ELR (cell line): Measurements from ENCODE around the gene VEGFD.

Source experiments
- DNase-seq: peaks from one replicate; pipeline ENCODE4 v3.0.0-alpha.2; 2015; ENCODE audit warnings: low read depth

Gene VEGFD

GRCh38 chrX:15384304-15384703 is at the start of gene VEGFD:
Gene VEGFD, minus strand, starts transcription at chrX:15384413. Its CDS starts 467 bp downstream, at chrX:15383946.
- DNase-seq = no peak

DNA sequence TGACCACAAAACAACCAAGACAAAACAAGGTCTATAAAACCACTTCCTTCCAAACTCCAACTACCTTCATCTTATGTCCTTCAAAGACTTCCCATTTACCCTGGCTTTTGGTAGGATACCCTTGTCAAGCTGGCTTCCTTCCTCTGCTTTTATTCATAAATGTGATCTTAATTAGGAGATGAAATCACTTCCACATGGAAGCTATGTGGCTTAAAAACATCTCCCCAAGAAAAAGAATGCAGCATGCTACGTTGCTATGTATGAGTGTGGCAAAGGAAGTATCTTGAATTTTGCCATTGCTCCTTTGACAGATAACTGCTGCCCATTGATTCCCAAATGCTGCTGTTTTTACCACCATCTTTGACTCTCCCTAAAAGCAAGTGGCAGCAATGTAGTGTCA is 46.4 kb upstream of the VEGFD start:
- DNase-seq = no peak

DNA sequence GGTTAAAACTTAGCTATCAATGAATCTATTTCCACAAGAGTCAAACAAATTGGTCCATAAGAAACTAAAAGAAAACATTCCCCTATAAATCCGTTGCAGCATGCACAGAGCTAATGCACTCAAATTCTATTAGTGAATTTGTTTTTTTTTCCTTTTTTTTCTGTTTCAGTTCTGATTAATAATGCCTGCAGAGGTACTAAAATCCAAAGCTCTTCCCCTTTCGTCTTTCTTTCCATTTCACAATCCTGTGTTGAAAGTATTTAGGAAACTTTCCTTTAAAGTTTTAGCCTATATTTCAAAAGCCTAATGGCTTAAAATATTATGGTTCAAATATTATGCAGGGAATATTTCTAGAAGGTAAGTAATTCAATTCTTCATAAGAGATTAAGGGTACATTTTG is 45.9 kb upstream of the VEGFD start:
- no peak for DNase-seq

DNA sequence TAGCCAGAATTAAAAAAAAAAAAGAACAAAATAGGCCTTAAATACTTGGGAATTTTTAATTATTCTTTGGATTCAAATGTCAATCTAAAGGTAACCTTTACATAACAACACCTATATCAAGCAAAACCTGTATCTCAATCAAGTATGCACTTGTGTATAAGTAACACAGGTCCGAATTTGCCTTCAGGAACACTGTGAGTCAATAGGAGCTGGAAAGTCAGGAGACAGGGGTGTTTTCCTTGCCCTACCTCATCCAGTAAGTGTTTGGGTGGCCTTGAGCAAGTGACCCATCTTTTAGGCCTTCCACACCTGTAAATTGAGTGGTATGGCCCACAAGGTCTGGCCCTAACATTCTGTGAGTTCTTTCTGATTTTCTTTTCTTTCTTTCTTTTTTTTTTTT is 40.8 kb upstream of the VEGFD start:
- DNase-seq = no peak

DNA sequence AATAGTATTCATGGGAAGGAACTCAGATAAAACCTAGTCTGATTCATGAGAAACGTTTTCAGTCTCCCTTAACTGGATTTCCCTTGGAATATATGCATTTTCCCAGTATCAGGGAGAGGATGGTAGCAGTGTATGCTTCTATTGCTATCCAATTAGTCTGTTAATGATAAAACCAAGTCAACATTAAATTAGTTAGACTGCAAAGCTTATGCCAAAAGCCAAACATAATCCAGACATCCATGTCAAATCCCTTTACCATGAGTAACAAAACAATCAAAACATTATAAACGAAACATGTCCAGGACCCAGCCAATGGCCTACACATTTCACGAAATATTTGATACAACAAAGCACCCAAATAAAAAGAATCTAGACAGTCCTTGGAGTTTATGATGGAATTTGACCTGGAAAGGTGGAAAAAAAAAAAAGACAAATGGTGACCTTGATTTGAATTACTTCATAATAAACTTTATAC is 34.5 kb upstream of the VEGFD start:
- no peak for DNase-seq

GRCh38 chrX:15418041-15418706 is 34.0 kb upstream of the VEGFD start:
- DNase-seq = peak; percentile 3

GRCh38 chrX:15416133-15416993 is 32.1 kb upstream of the VEGFD start:
- DNase-seq = peak; percentile 1

- no peak for DNase-seq
Observed at GRCh38 chrX:15413101-15413500, 28.9 kb upstream of the VEGFD start.

DNA sequence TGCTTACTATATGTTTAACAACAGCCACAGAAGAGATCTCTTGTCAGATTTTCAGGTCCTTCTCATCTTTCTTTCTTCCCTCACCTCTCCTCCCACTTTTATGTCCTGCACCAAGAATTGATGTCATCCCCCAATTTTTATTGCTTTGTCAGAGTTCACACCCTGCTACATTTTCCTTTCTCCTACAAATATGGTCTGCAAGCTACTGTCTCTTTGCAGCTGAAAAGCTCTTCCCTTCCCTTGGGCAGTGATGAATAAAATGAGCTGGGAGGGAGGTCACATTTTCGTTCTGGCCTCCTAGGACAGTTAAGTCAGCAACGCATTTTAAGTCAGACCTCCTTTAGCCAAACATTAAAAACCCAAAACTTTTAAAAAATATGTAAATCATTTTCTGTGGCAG is 26.7 kb upstream of the VEGFD start:
- no peak for DNase-seq

GRCh38 chrX:15410430-15410829 is 26.2 kb upstream of the VEGFD start:
- DNase-seq = no peak

DNA sequence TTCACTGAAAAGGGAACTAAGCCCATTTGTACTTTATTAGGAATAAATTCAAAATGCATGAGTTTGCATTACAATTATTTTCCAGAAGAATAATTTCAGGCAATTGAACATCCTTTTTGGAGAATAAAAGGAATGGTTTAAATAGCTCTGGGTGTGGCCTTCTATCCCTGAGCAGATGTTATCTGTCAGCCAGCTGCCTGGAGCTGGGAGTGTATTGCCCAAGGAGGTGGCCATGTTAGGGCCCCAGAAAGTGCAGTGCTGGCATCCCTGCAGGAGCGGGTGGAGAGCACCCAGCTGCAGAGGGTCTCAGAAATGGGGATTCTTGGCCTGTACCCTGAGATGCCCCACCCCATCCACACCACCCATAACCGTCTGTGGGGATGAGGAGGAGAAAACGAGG is 21.6 kb upstream of the VEGFD start:
- DNase-seq = no peak

DNA sequence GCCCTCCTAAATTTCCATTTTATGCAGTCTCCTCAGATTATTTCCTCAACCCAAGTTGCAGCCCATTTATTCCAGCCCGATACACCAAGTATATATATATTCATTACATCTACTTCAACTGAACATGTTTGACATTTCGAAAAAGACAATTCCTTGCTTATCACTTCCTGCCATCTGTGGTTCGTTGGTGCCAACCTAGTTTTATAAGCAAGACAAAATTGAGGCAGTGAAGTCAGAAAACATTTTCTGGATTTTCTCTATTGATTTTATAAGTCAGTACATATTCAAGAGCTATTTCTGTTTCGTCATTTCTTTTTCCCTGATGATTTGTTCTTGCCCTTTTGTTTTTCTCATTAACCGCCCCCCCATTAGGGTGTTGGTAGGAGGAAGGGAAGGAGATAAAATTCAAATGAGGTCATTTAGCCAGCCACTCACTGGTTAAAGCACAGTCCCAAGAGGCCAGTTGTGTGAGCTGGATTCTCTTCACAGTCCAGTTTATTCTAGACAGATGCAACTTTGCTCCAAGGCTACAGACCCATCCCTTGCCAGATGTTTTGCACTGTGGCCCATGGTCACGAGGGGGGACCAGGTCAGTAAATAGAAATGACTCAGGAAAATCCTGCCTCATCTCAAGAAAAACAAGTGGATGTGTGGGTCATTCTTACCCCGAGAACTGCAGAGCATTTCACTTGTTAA is 20.3 kb upstream of the VEGFD start:
- DNase-seq = no peak

DNA sequence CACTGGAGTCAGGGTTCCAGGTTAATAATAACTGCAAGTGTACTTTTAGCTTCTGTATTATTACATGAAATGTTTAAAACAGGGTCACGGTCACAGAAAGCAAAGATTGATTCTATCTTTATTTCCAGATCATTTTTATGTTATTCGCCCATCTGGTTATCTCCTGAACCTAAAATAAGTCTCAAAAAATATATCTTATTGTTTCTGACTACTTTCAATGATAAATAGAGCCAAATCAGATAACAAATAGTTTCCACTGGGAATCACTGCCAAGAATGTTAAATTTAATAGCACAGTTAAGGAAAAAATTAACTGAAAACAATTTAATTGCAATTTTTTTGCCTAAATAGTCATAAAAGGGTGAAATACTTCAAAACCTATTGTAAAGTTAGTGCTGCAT is 17.2 kb upstream of the VEGFD start:
- no peak for DNase-seq

- DNase-seq = no peak
Observed at GRCh38 chrX:15399962-15400391, 15.8 kb upstream of the VEGFD start.

GRCh38 chrX:15398874-15399273 is 14.7 kb upstream of the VEGFD start:
- no peak for DNase-seq

DNA sequence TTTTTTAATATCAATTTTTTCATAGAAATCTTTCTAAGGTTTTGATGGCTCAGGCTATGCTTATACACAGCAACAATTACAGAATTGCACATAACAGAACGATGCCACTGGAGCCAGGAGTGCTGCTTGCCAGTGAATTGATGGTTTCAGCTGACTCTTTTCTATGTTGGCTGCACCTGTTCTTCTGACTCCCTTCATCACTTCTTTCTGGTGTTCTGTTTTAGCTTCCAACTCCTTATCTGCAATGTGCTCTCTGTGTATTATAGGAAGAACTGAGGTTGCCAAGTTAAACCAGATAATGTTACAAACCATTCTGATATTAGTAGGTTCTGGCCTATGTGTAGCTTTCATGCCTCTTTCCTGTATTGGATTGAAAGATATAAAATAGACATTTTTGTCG is 11.6 kb upstream of the VEGFD start:
- DNase-seq = no peak

- DNase-seq = no peak
Observed at GRCh38 chrX:15391850-15392249, 7.6 kb upstream of the VEGFD start.

DNA sequence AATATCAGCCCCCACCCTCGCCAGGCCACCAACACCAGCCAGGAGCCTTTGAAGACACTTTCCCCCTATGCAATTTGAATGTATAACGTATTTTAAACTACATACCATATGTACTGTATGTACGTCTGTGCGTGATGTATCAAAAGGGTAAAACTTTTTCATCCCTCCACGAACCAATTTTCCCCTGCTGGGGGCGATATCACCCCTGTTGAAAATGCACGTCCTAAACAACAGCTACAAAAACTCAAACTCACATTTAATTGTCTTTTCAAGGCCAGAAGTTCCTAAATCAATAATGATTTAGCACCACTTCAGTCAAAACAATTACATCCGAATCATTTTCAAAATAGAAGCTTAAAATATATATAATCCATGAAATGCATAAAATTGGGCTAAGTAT is 1.4 kb downstream of the VEGFD start:
- DNase-seq = no peak

GRCh38 chrX:15376956-15377355 is 7.3 kb downstream of the VEGFD start:
- DNase-seq = no peak

- no peak for DNase-seq
Observed at GRCh38 chrX:15373976-15374375, 10.2 kb downstream of the VEGFD start.

DNA sequence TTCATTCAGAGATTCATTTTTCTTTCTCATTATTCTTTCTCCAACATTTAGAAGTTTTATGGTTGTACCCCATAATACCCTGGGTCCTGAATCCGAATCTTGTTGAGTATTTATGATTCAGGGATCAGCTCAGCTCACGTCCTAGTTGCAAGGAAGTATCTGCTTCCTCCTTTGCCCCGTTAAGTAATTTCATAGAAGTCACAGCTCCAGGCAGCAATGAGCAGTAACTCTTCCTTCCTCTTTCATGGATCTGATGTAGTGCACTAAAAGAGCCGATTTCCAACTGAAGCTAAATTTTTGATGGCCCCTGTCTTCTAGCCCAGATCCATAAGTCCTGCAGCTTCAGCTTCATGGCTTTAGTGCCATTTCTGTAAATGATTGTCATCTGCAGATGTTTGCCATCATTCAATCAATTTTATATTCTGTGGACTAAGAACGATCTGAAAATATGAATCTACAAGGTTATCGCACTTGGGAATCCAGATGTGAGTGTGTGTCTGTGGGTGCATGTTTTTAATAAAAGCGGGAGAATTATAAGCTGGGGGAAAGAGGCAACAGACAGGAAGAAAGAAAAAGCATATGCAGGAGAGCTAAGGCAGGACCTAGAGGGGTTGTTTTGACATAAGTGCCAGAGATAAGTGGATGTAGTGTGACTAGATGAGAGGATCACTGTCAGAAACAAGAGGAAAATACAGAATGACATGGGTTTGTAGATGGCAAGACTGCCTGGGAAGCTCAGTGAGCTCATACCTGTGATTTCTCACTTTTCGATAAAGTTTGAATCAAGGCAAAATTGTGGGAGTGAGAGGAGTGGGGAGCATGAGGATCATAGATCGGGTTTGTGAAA is 17.5 kb downstream of the VEGFD start:
- no peak for DNase-seq

DNA sequence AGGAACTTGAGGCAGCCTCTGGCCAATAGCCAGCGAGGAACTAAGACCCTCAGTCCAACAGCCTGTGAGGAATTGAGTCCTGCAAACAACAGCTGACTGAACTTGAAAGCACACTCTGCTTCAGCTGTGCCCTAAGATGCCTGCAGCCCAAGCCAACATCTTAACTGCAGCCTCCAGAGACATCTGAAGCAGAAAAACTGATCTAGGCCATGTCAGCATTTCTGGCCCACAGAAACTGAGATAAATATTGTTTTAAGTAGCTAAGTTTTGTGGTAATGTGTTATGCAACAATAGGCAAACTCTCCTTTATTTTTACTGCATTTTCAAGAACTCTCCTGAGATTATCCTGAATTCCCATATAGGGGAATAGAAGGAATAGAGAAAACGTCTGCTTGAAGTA is 24.5 kb downstream of the VEGFD start:
- DNase-seq = no peak
